CD4-positive, alpha-beta T cell (primary cell): ENCODE results near the gene NOD1. TPM values are rescaled to one million over a fixed set of nuclear protein-coding genes. Genes with fewer than 3 reads are reported as not detected.

Source experiments
- ATAC-seq: fragments of 200-7000 bp; cut with Tn5 transposase; one replicate; pipeline ENCODE4 v1.10.0; 2022; ENCODE audit warnings: mild to moderate bottlenecking; ENCODE audit not compliant: poor library complexity
- CTCF ChIA-PET: fragments of 350-600 bp; sonication (Branson Sonifier 250); formaldehyde crosslinking; loops from one replicate; lab custom pipeline; 2021; ENCODE audit warnings: antibody characterized with exemption, inconsistent platforms; lab: Charles Lee
- POLR2A ChIA-PET: fragments of 350-600 bp; sonication (Branson Sonifier 250); formaldehyde crosslinking; loops from one replicate; lab custom pipeline; 2021; ENCODE audit warnings: antibody characterized with exemption, inconsistent platforms; lab: Charles Lee
- DNase-seq, 14 experiments: peaks; one replicate each; pipeline ENCODE4 v3.0.0-alpha.2; 2013 to 2020; ENCODE audit warnings: mixed read lengths in 2 of 14
- H3K27ac ChIP-seq, 2 donors: one replicate each; pipeline versions ENCODE4 v1.5.1 to v1.7.0; 2013; ENCODE audit warnings: low read length in 2 of 2, low read depth in 1 of 2, mild to moderate bottlenecking in 1 of 2
- H3K27me3 ChIP-seq, 2 experiments: 1 replicate in 1 of 2; 2 replicates in 1 of 2; pipeline versions ENCODE4 v1.6.1 to v1.7.0; 2013; ENCODE audit warnings: low read length in 2 of 2, control low read depth in 1 of 2, mild to moderate bottlenecking in 1 of 2, moderate library complexity in 1 of 2; ENCODE audit not compliant: insufficient read depth in 2 of 2, control insufficient read depth in 1 of 2
- H3K36me3 ChIP-seq: one replicate; pipeline ENCODE4 v1.6.1; 2013; ENCODE audit warnings: low read length, control low read depth; ENCODE audit not compliant: insufficient read depth
- H3K4me1 ChIP-seq: one replicate; pipeline ENCODE4 v1.6.1; 2013; ENCODE audit warnings: low read length, control low read depth; ENCODE audit not compliant: insufficient read depth
- H3K4me3 ChIP-seq: one replicate; pipeline ENCODE4 v1.5.1; 2013; ENCODE audit warnings: mild to moderate bottlenecking, low read length, moderate library complexity
- H3K9me3 ChIP-seq, 2 experiments: 1 replicate in 1 of 2; 2 replicates in 1 of 2; pipeline versions ENCODE4 v1.6.1 to v1.7.0; 2013; ENCODE audit warnings: low read length in 2 of 2, mild to moderate bottlenecking in 2 of 2, control low read depth in 1 of 2, moderate library complexity in 1 of 2; ENCODE audit not compliant: control insufficient read depth in 1 of 2, insufficient read depth in 1 of 2
- H3K27ac Mint-ChIP-seq: one replicate; pipeline ENCODE4 v1.8.0; 2020; ENCODE audit warnings: mixed read lengths
- H3K27me3 Mint-ChIP-seq: one replicate; pipeline ENCODE4 v1.8.0; 2021; ENCODE audit warnings: mixed read lengths
- H3K36me3 Mint-ChIP-seq: one replicate; pipeline ENCODE4 v1.8.0; 2021; ENCODE audit warnings: low read depth, mixed read lengths
- H3K4me1 Mint-ChIP-seq: one replicate; pipeline ENCODE4 v1.8.0; 2021; ENCODE audit warnings: low read depth, mixed read lengths
- H3K4me3 Mint-ChIP-seq: one replicate; pipeline ENCODE4 v1.8.0; 2020; ENCODE audit warnings: mild to moderate bottlenecking, mixed read lengths
- H3K9me3 Mint-ChIP-seq: one replicate; pipeline ENCODE4 v1.8.0; 2020; ENCODE audit warnings: mixed read lengths
- CTCF ChIP-seq: fragments of 200-600 bp; IDR thresholded peaks from one replicate; pipeline ENCODE4 v1.8.0; 2022; ENCODE audit warnings: antibody characterized with exemption, mild to moderate bottlenecking
- intact Hi-C, 2 experiments: fragments of 100-400 bp; cut with DNase I in 1 of 2; cut with micrococcal nuclease in 1 of 2; formaldehyde crosslinking; loops; one replicate each; pipeline versions ENCODE4 v1.15.1 to v1.9.0; 2023 to 2025; cut with DNase I, micrococcal nuclease
- total RNA-seq, 174 experiments: library from RNA in 2 of 174; stranded (reverse) in 2 of 174; gene quantifications; one replicate each; pipeline ENCODE4 v1.2.3 and lab custom pipeline; 2021 to 2026

Gene NOD1
- total RNA-seq, 2 experiments from 2014 or later, result 11.6 to 12.6 TPM

- ATAC-seq, result no peak
- no peaks in the 10 kb centered on the region for H3K4me1 ChIP-seq
- no peak for TF ChIP-seq CTCF
- Mint-ChIP-seq H3K4me3 (no peak overlapping the region), H3K36me3 (peaks cover 76% of the 10 kb centered on the region), H3K4me1 (no peaks in the 10 kb centered on the region), H3K9me3 (no peaks in the 10 kb centered on the region), H3K27me3 (no peaks in the 10 kb centered on the region), H3K27ac (no peak overlapping the region)
- POLR2A ChIA-PET, result no interaction called here
- H3K9me3 ChIP-seq, result no peaks in the 10 kb centered on the region
- no peak overlapping the region for H3K27ac ChIP-seq
- H3K27me3 ChIP-seq, result no peaks in the 10 kb centered on the region
- no peak overlapping the region for H3K4me3 ChIP-seq
- DNase-seq, result no peak
- CTCF ChIA-PET, result interaction anchor here (0.6 kb wide), 1 partner anchor 97 kb away, joined by 4 read pairs; no protein-coding TSS in a partner anchor
- intact Hi-C loops, result no loop called here
- H3K36me3 ChIP-seq, result peaks cover 68% of the 10 kb centered on the region
Measured at GRCh38 chr7:30453016-30453415, 25.6 kb downstream of the NOD1 start.

GRCh38 chr7:30452280-30452930 is 26.2 kb downstream of the NOD1 start:
- POLR2A ChIA-PET, result no interaction called here
- CTCF ChIA-PET, result no interaction called here
- Mint-ChIP-seq H3K27me3 (no peaks in the 10 kb centered on the region), H3K4me3 (no peak overlapping the region), H3K27ac (no peak overlapping the region), H3K9me3 (no peaks in the 10 kb centered on the region), H3K36me3 (peaks cover 81% of the 10 kb centered on the region), H3K4me1 (no peaks in the 10 kb centered on the region)
- H3K27ac ChIP-seq, result no peak overlapping the region
- H3K36me3 ChIP-seq, result peaks cover 70% of the 10 kb centered on the region
- no peaks in the 10 kb centered on the region for H3K27me3 ChIP-seq
- no peaks in the 10 kb centered on the region for H3K9me3 ChIP-seq
- no peaks in the 10 kb centered on the region for H3K4me1 ChIP-seq
- no peak for TF ChIP-seq CTCF
- ATAC-seq, result no peak
- no peak for DNase-seq
- intact Hi-C loops, result no loop called here
- no peak overlapping the region for H3K4me3 ChIP-seq

- H3K9me3 Mint-ChIP-seq, result no peaks in the 10 kb centered on the region
- peaks cover 2% of the 10 kb centered on the region for H3K4me1 Mint-ChIP-seq
- CTCF ChIA-PET, result no interaction called here
- H3K27me3 Mint-ChIP-seq, result no peaks in the 10 kb centered on the region
- POLR2A ChIA-PET, result no interaction called here
- Histone ChIP-seq H3K9me3 (no peaks in the 10 kb centered on the region), H3K36me3 (peaks cover 73% of the 10 kb centered on the region), H3K27me3 (no peaks in the 10 kb centered on the region), H3K4me1 (no peaks in the 10 kb centered on the region), H3K4me3 (no peak overlapping the region), H3K27ac (no peak overlapping the region)
- DNase-seq (no peak), ATAC-seq (no peak)
- intact Hi-C loops, result no loop called here
- peaks cover 85% of the 10 kb centered on the region for H3K36me3 Mint-ChIP-seq
- no peak overlapping the region for H3K27ac Mint-ChIP-seq
- TF ChIP-seq CTCF, result no peak
- H3K4me3 Mint-ChIP-seq, result no peak overlapping the region
Measured at GRCh38 chr7:30451539-30452279, 26.9 kb downstream of the NOD1 start.
